H1 (cell line): Measurements from ENCODE around the gene ARHGAP15.

Experiments used
- CHD1 ChIP-seq: IDR thresholded peaks from 2 replicates; pipeline ENCODE4 v1.6.1; 2012; ENCODE audit warnings: low read depth, low read length, improper control_type of control experiment
- POLR2A ChIP-seq, 2 experiments: IDR thresholded peaks; 1 replicate in 1 of 2; 2 replicates in 1 of 2; pipeline ENCODE4 v1.6.1; 2011; ENCODE audit warnings: low read depth in 2 of 2, low read length in 2 of 2, mild to moderate bottlenecking in 2 of 2; ENCODE audit errors: control extremely low read depth in 1 of 2
- SP2 ChIP-seq: IDR thresholded peaks from 2 replicates; pipeline ENCODE4 v1.6.1; 2012; ENCODE audit warnings: mild to moderate bottlenecking, low read length, inconsistent platforms
- TF ChIP-seq, protein P1 (sequence below), 3 experiments: IDR thresholded peaks; 1 replicate in 2 of 3; 2 replicates in 1 of 3; pipeline versions ENCODE4 v1.5.1 to v1.6.1; 2011; ENCODE audit warnings: low read length in 3 of 3, mild to moderate bottlenecking in 3 of 3, inconsistent platforms in 2 of 3, low read depth in 1 of 3, moderate library complexity in 1 of 3; ENCODE audit not compliant: insufficient read depth in 1 of 3; ENCODE audit errors: control extremely low read depth in 1 of 3

DNA sequence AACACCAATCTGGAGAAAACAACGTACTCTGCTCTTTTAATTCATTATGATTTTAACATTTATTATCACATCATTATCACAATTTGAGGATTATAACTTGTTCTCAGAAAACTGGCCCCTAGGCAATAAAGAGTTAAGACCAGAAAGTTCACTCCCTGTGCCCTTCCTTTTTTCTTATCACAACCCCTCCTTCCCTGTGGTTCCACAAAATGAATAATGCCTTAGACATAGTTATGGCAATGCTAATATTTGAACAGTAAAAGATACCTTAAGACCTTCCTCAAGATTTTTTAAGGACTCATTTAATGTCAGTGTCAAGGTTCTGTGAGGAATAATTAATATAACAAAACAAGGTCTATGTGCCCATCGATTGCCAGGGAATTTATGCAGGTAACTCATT is 596.2 kb downstream of the ARHGAP15 start:
- TF ChIP-seq, protein P1, sequence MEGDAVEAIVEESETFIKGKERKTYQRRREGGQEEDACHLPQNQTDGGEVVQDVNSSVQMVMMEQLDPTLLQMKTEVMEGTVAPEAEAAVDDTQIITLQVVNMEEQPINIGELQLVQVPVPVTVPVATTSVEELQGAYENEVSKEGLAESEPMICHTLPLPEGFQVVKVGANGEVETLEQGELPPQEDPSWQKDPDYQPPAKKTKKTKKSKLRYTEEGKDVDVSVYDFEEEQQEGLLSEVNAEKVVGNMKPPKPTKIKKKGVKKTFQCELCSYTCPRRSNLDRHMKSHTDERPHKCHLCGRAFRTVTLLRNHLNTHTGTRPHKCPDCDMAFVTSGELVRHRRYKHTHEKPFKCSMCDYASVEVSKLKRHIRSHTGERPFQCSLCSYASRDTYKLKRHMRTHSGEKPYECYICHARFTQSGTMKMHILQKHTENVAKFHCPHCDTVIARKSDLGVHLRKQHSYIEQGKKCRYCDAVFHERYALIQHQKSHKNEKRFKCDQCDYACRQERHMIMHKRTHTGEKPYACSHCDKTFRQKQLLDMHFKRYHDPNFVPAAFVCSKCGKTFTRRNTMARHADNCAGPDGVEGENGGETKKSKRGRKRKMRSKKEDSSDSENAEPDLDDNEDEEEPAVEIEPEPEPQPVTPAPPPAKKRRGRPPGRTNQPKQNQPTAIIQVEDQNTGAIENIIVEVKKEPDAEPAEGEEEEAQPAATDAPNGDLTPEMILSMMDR (IDR thresholded peaks at IDR 0.05; ENCODE audit: control extremely low read depth in 1 of 3, insufficient read depth in 1 of 3, low read depth in 1 of 3, low read length in 3 of 3) = no peak
- TF ChIP-seq CHD1 (no peak), POLR2A (IDR thresholded peaks at IDR 0.05; ENCODE audit: control extremely low read depth in 1 of 2, low read depth in 2 of 2, low read length in 2 of 2) (no peak), SP2 (no peak)
